GM18870 (cell line): ENCODE results near the gene REEP6.

Experiments used
- ATAC-seq: cut with Tn5 transposase; IDR thresholded peaks from one replicate; pipeline ENCODE4 v1.9.1; 2021; ENCODE audit warnings: moderate library complexity; ENCODE audit not compliant: unreplicated experiment

The REEP6 gene

GRCh38 chr19:1491114-1491848 is at the start of gene REEP6:
Gene REEP6 (plus strand): TSS chr19:1491181. CDS start chr19:1491270, 89 bp downstream.
- ATAC-seq = no peak

- no peak for ATAC-seq
These were observed 49.1 kb upstream of the REEP6 start for GRCh38 chr19:1441677-1442438.

GRCh38 chr19:1445185-1445931 is 45.6 kb upstream of the REEP6 start:
- ATAC-seq = no peak

GRCh38 chr19:1445932-1446712 is 44.9 kb upstream of the REEP6 start:
- ATAC-seq = no peak

- ATAC-seq = no peak
These were observed 44.1 kb upstream of the REEP6 start for GRCh38 chr19:1446713-1447481.

GRCh38 chr19:1447504-1447903 is 43.5 kb upstream of the REEP6 start:
- no peak for ATAC-seq

- no peak for ATAC-seq
These were observed 43.0 kb upstream of the REEP6 start for GRCh38 chr19:1447944-1448343.

GRCh38 chr19:1449467-1450442 is 41.2 kb upstream of the REEP6 start, which contains the start of gene APC2:
Gene APC2 (plus strand): TSS chr19:1450121. CDS start chr19:1453002, 2,881 bp downstream.
- no peak for ATAC-seq

- no peak for ATAC-seq
These were observed 39.9 kb upstream of the REEP6 start for GRCh38 chr19:1450735-1451731.

GRCh38 chr19:1451916-1452801 is 38.8 kb upstream of the REEP6 start:
- no peak for ATAC-seq

- ATAC-seq = no peak
These were observed 38.0 kb upstream of the REEP6 start for GRCh38 chr19:1452802-1453524.

GRCh38 chr19:1453525-1454364 is 37.2 kb upstream of the REEP6 start:
- ATAC-seq = no peak

- ATAC-seq = no peak
These were observed 36.0 kb upstream of the REEP6 start for GRCh38 chr19:1455002-1455335.

GRCh38 chr19:1455336-1456120 is 35.5 kb upstream of the REEP6 start:
- no peak for ATAC-seq
